Keratinocyte (primary cell): ENCODE measurements around the gene FDXR.

Experiments
- CTCF ChIP-seq, 3 experiments: IDR thresholded peaks in 1 of 3; conservative IDR thresholded peaks in 1 of 3; optimal IDR thresholded peaks in 1 of 3; 2 replicates in 2 of 3; 3 replicates in 1 of 3; pipeline versions ENCODE3 to v1.5.1; 2011; ENCODE audit warnings: low read length in 3 of 3, mild to moderate bottlenecking in 3 of 3, moderate library complexity in 2 of 3, control low read depth in 1 of 3, inconsistent platforms in 1 of 3; ENCODE audit not compliant: insufficient read depth in 2 of 3; ENCODE audit errors: extremely low read depth in 1 of 3
- EZH2 ChIP-seq: IDR thresholded peaks from one replicate; pipeline ENCODE4 v1.6.1; 2012; ENCODE audit warnings: inconsistent platforms, mild to moderate bottlenecking, low read length, moderate library complexity

DNA sequence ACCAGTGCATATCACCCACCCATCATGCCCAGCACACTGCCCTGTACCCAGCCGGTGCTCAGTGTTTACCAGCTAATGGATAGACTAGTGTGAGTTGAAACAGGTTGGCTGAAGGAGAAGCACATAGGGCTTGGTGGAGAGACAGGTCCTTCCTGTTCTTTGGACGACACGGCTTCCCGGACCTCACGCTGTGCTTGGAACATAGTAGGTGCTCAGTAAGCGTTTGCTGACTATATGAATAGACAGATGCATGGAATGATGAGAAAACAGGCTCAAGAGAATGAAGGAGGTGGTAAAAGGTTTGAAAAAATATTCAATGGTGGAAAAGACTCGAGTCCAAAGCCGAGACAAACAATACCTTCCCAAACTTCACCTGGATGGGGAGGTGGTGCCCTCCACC, 27.4 kb upstream of the FDXR start:
- TF ChIP-seq CTCF (optimal IDR thresholded peaks at IDR 0.05 in 1 of 3, IDR thresholded peaks at IDR 0.05 in 1 of 3, conservative IDR thresholded peaks at IDR 0.05 in 1 of 3; ENCODE audit: extremely low read depth in 1 of 3, insufficient read depth in 2 of 3, low read length in 3 of 3), result no peak
- TF ChIP-seq EZH2, result no peak
